Stimulated activated effector memory CD8-positive, alpha-beta T cell treated with anti-CD3 and anti-CD28 coated beads, Interleukin-12 subunit alpha, Interleukin-12 subunit beta, amount 100 ng/mL, for 72 hours (primary cell): Measurements from ENCODE around the gene IYD.
A peak's percentile ranks its signal among the peaks of the same experiment; 100 is the strongest.
"Not testable (repeated sequence)": the region's sequence is repeated elsewhere in the genome, so short reads cannot be mapped to it uniquely, and the experiment has no call there.

Source experiments
- ATAC-seq: fragments of 150-1000 bp; cut with Tn5 transposase; 2 replicates; pipeline ENCODE4 v1.10.0; 2021
- DNase-seq, 2 donors: peaks; one replicate each; pipeline ENCODE4 v3.0.0; 2021 to 2022; ENCODE audit warnings: low spot score in 2 of 2
- H3K27ac Mint-ChIP-seq: one replicate; pipeline ENCODE4 v1.8.0; 2022; ENCODE audit warnings: mild to moderate bottlenecking, mixed read lengths
- H3K36me3 Mint-ChIP-seq: one replicate; pipeline ENCODE4 v1.8.0; 2022; ENCODE audit warnings: mild to moderate bottlenecking, mixed read lengths
- H3K4me1 Mint-ChIP-seq: one replicate; pipeline ENCODE4 v1.8.0; 2022; ENCODE audit warnings: mixed read lengths
- H3K4me3 Mint-ChIP-seq: one replicate; pipeline ENCODE4 v1.8.0; 2022; ENCODE audit warnings: mild to moderate bottlenecking, mixed read lengths
- H3K9me3 Mint-ChIP-seq: one replicate; pipeline ENCODE4 v1.8.0; 2022; ENCODE audit warnings: mixed read lengths

Gene IYD

GRCh38 chr6:150370112-150370511, 1.3 kb downstream of the IYD start:
- Mint-ChIP-seq H3K4me1 (no peaks in the 10 kb centered on the region), H3K4me3 (no peak overlapping the region), H3K36me3 (no peaks in the 10 kb centered on the region), H3K27ac (no peak overlapping the region), H3K9me3 (no peaks in the 10 kb centered on the region)
- peak in 1 of 2 donors; percentile 28 for DNase-seq
- ATAC-seq, result no peak

GRCh38 chr6:150371356-150371755, 2.5 kb downstream of the IYD start:
- no peaks in the 10 kb centered on the region for H3K4me1 Mint-ChIP-seq
- no peaks in the 10 kb centered on the region for H3K9me3 Mint-ChIP-seq
- no peak overlapping the region for H3K27ac Mint-ChIP-seq
- no peak for ATAC-seq
- no peak overlapping the region for H3K4me3 Mint-ChIP-seq
- DNase-seq, result no peak
- no peaks in the 10 kb centered on the region for H3K36me3 Mint-ChIP-seq

- Mint-ChIP-seq H3K4me1 (no peaks in the 10 kb centered on the region), H3K4me3 (no peak overlapping the region), H3K27ac (no peak overlapping the region), H3K36me3 (no peaks in the 10 kb centered on the region), H3K9me3 (no peaks in the 10 kb centered on the region)
- DNase-seq (no peak), ATAC-seq (no peak)
These were observed 3.2 kb downstream of the IYD start for GRCh38 chr6:150372051-150372450.

- ATAC-seq (peak; percentile 81), DNase-seq (no peak)
- Mint-ChIP-seq H3K9me3 (no peaks in the 10 kb centered on the region), H3K4me1 (no peaks in the 10 kb centered on the region), H3K36me3 (no peaks in the 10 kb centered on the region), H3K4me3 (no peak overlapping the region), H3K27ac (no peak overlapping the region)
These were observed 4.5 kb downstream of the IYD start for GRCh38 chr6:150373260-150373701.

- DNase-seq, H3K4me1 Mint-ChIP-seq, H3K4me3 Mint-ChIP-seq, H3K9me3 Mint-ChIP-seq, H3K36me3 Mint-ChIP-seq, H3K27ac Mint-ChIP-seq: not testable (repeated sequence)
- peak; percentile 42 for ATAC-seq
These were observed 5.5 kb downstream of the IYD start for GRCh38 chr6:150374346-150374745.

- no peaks in the 10 kb centered on the region for H3K4me1 Mint-ChIP-seq
- no peak overlapping the region for H3K27ac Mint-ChIP-seq
- DNase-seq, result no peak
- ATAC-seq, result no peak
- H3K4me3 Mint-ChIP-seq, result no peak overlapping the region
- no peaks in the 10 kb centered on the region for H3K9me3 Mint-ChIP-seq
- H3K36me3 Mint-ChIP-seq, result no peaks in the 10 kb centered on the region
These were observed 8.5 kb downstream of the IYD start for GRCh38 chr6:150377211-150377781.

- ATAC-seq, result no peak
- Mint-ChIP-seq H3K4me1 (no peaks in the 10 kb centered on the region), H3K27ac (no peak overlapping the region), H3K4me3 (no peak overlapping the region), H3K9me3 (no peaks in the 10 kb centered on the region), H3K36me3 (no peaks in the 10 kb centered on the region)
- DNase-seq, result no peak
These were observed 11.4 kb downstream of the IYD start for GRCh38 chr6:150380256-150380655.

GRCh38 chr6:150382171-150382570, 13.4 kb downstream of the IYD start:
- no peaks in the 10 kb centered on the region for H3K4me1 Mint-ChIP-seq
- no peak overlapping the region for H3K27ac Mint-ChIP-seq
- H3K9me3 Mint-ChIP-seq, result no peaks in the 10 kb centered on the region
- no peak for ATAC-seq
- DNase-seq, result no peak
- H3K36me3 Mint-ChIP-seq, result no peaks in the 10 kb centered on the region
- no peak overlapping the region for H3K4me3 Mint-ChIP-seq

- Mint-ChIP-seq H3K4me3 (no peak overlapping the region), H3K9me3 (no peaks in the 10 kb centered on the region), H3K36me3 (no peaks in the 10 kb centered on the region), H3K27ac (no peak overlapping the region), H3K4me1 (peaks cover 6% of the 10 kb centered on the region)
- no peak for ATAC-seq
- DNase-seq, result no peak
These were observed 22.6 kb downstream of the IYD start for GRCh38 chr6:150391414-150391813.

- Mint-ChIP-seq H3K9me3 (no peaks in the 10 kb centered on the region), H3K27ac (no peak overlapping the region), H3K4me1 (peaks cover 6% of the 10 kb centered on the region), H3K36me3 (no peaks in the 10 kb centered on the region), H3K4me3 (no peak overlapping the region)
- ATAC-seq (no peak), DNase-seq (no peak)
These were observed 23.1 kb downstream of the IYD start for GRCh38 chr6:150391890-150392289.

GRCh38 chr6:150392452-150393220, 23.8 kb downstream of the IYD start:
- Mint-ChIP-seq H3K36me3 (no peaks in the 10 kb centered on the region), H3K27ac (no peak overlapping the region), H3K4me3 (no peak overlapping the region), H3K4me1 (peaks cover 6% of the 10 kb centered on the region), H3K9me3 (no peaks in the 10 kb centered on the region)
- no peak for ATAC-seq
- DNase-seq, result no peak

GRCh38 chr6:150394053-150394898, 25.5 kb downstream of the IYD start:
- H3K9me3 Mint-ChIP-seq, result no peaks in the 10 kb centered on the region
- no peak overlapping the region for H3K27ac Mint-ChIP-seq
- H3K4me1 Mint-ChIP-seq, result peaks cover 6% of the 10 kb centered on the region
- H3K36me3 Mint-ChIP-seq, result no peaks in the 10 kb centered on the region
- no peak for DNase-seq
- no peak for ATAC-seq
- H3K4me3 Mint-ChIP-seq, result no peak overlapping the region

- H3K36me3 Mint-ChIP-seq, result no peaks in the 10 kb centered on the region
- DNase-seq, result no peak
- H3K27ac Mint-ChIP-seq, result no peak overlapping the region
- H3K9me3 Mint-ChIP-seq, result no peaks in the 10 kb centered on the region
- peaks cover 6% of the 10 kb centered on the region for H3K4me1 Mint-ChIP-seq
- no peak overlapping the region for H3K4me3 Mint-ChIP-seq
- ATAC-seq, result no peak
These were observed 26.1 kb downstream of the IYD start for GRCh38 chr6:150394899-150395295.

- ATAC-seq (peak; percentile 78), DNase-seq (peak; percentile 30 to 66)
- Mint-ChIP-seq H3K27ac (no peak overlapping the region), H3K36me3 (no peaks in the 10 kb centered on the region), H3K4me1 (peaks cover 6% of the 10 kb centered on the region), H3K9me3 (no peaks in the 10 kb centered on the region), H3K4me3 (no peak overlapping the region)
These were observed 26.7 kb downstream of the IYD start for GRCh38 chr6:150395388-150396009.

- Mint-ChIP-seq H3K9me3 (peaks cover 13% of the 10 kb centered on the region), H3K4me1 (no peaks in the 10 kb centered on the region), H3K27ac (no peak overlapping the region), H3K36me3 (no peaks in the 10 kb centered on the region), H3K4me3 (no peak overlapping the region)
- DNase-seq (no peak), ATAC-seq (no peak)
These were observed 34.8 kb downstream of the IYD start for GRCh38 chr6:150403458-150404246.
